ENCODE data around the gene CUX1.

DNA sequence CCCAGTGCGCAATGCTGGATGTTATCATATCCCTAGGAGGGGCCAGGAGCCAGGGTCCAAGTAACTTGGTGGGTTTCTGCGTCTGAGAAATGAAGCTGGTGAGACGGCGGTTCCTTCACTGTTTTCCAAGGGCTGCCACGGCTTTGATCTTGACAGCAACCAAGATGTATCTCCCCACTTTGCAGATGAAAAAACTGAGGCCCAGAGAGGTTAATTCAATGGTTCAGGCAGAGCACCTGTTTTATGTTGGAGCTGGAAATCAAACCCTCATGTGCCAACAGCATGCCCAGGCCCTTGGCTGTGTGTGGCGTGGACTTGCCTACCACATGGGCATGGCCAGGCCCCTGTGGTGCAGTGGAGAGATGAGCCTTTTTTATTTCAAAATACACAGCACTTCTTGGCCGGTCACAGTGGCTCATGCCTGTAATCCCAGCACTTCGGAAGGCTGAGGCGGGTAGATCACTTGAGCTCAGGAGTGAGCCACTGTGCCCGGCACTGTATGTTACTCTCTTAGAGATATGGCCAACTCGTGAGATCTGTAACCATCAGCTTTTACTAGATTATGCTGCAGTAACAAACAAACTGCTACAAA lies 244.0 kb downstream of the CUX1 start:
- TF ChIP-seq CTCF (IDR thresholded peaks at IDR 0.05; ENCODE audit: low read length) (no peak), EZH2 (optimal IDR thresholded peaks at IDR 0.05; ENCODE audit: low read depth, low read length) (no peak)

Data from MM.1S (cell line).